H1 (cell line): Measurements from ENCODE around the gene PTGIR. TPM values are rescaled to one million over a fixed set of nuclear protein-coding genes. Genes with fewer than 3 reads are reported as not detected.

Experiments used
- CHD1 ChIP-seq: IDR thresholded peaks from 2 replicates; pipeline ENCODE4 v1.6.1; 2012; ENCODE audit warnings: low read depth, low read length, improper control_type of control experiment
- JUN ChIP-seq: IDR thresholded peaks from 2 replicates; pipeline ENCODE4 v1.6.1; 2011; ENCODE audit warnings: low read depth, mild to moderate bottlenecking, improper control_type of control experiment, low read length
- SP2 ChIP-seq: IDR thresholded peaks from 2 replicates; pipeline ENCODE4 v1.6.1; 2012; ENCODE audit warnings: mild to moderate bottlenecking, low read length, inconsistent platforms
- polyA plus RNA-seq, 7 experiments: library from polyadenylated mRNA; depleted of rRNA in 3 of 7; stranded (reverse) in 5 of 7; unstranded in 2 of 7; fragments of >200 nt in 5 of 7; fragments of 200-250 nt in 2 of 7; gene quantifications; 1 replicate in 5 of 7; 2 replicates in 1 of 7; 4 replicates in 1 of 7; pipeline versions ENCODE4 v1.2.1 to v1.2.3, GENCODE V29; 2011 to 2013; ENCODE audit warnings: missing spikeins in 2 of 7, mixed read lengths in 2 of 7
- total RNA-seq: library from RNA; stranded (reverse); fragmentation: NEBNext Ultra II Directional; extraction: Animal tissue kit (Norgen Biotek cat#: 25700); gene quantifications from 2 replicates; pipeline ENCODE4 v1.2.1, GENCODE V29; 2021

The PTGIR gene
- total and polyA plus RNA-seq, 2 of the 8 experiments (the other 6 are each of a cell fraction or from before 2014, with no cell fraction given): 0.15 TPM; not detected in 1

DNA sequence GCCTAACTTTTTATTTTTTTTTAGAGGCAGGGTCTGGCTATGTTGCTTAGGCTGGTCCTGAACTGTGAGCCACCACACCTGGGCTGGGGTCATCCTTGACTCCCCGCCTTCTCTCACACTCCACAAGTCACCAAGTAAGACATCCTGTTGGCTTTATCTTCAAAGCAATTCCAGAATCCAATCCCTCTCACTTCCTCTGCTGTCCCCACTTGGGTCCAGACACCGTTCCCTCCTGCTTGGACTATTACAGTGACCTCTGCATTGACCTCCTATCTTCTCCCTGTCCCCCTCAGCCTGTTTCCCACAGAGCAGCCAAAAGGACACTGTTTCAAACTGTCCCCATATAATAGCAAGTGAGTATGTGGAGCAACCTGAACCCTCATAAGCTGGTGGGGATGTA, 15.8 kb upstream of the PTGIR start (continued):
- TF ChIP-seq SP2: no peak
- no peak for TF ChIP-seq CHD1
- no peak for TF ChIP-seq JUN
